Activated T-cell treated with anti-CD3 and anti-CD28 coated beads, Interleukin-2, amount 50 U/mL, for 4 hours (primary cell): Measurements from ENCODE around the gene FBXW4. TPM values are rescaled to one million over a fixed set of nuclear protein-coding genes. Genes with fewer than 3 reads are reported as not detected.

Source experiments
- ATAC-seq, 2 donors: fragments of 200-7000 bp; cut with Tn5 transposase; one replicate each; pipeline ENCODE4 v1.10.0; 2021
- DNase-seq: peaks from one replicate; pipeline ENCODE4 v3.0.0-alpha.2; 2020
- H3K27me3 Mint-ChIP-seq: one replicate; pipeline ENCODE4 v1.8.0; 2021; ENCODE audit warnings: low read depth, mixed read lengths
- H3K36me3 Mint-ChIP-seq: one replicate; pipeline ENCODE4 v1.8.0; 2022; ENCODE audit warnings: mixed read lengths; ENCODE audit not compliant: insufficient read depth
- H3K4me1 Mint-ChIP-seq: one replicate; pipeline ENCODE4 v1.8.0; 2021; ENCODE audit warnings: low read depth, mixed read lengths
- H3K4me3 Mint-ChIP-seq: one replicate; pipeline ENCODE4 v1.8.0; 2021; ENCODE audit warnings: mild to moderate bottlenecking, moderate library complexity, mixed read lengths
- H3K9me3 Mint-ChIP-seq: one replicate; pipeline ENCODE4 v1.8.0; 2021; ENCODE audit warnings: mixed read lengths
- total RNA-seq, 3 donors: library from RNA; stranded (reverse); gene quantifications; one replicate each; pipeline ENCODE4 v1.2.1, GENCODE V29; 2021

FBXW4 gene
- total RNA-seq = 10 to 100 TPM; 23.8 to 26.8 (median 25.2) TPM

- no peaks in the 10 kb centered on the region for H3K9me3 Mint-ChIP-seq
- peak; percentile 78 to 83 for ATAC-seq
- DNase-seq = peak; percentile 67
- H3K27me3 Mint-ChIP-seq = no peaks in the 10 kb centered on the region
- H3K36me3 Mint-ChIP-seq = peaks cover 7% of the 10 kb centered on the region
- peaks cover 31% of the 10 kb centered on the region for H3K4me1 Mint-ChIP-seq
- H3K4me3 Mint-ChIP-seq = peak within 1 kb of the TSS; percentile 91
These were observed at the start of gene FBXW4 for GRCh38 chr10:101694674-101695403. Gene FBXW4, minus strand, starts transcription at chr10:101695170. Its CDS starts 65 bp downstream, at chr10:101695105.

GRCh38 chr10:101744267-101744666 is 49.3 kb upstream of the FBXW4 start:
- no peaks in the 10 kb centered on the region for H3K36me3 Mint-ChIP-seq
- H3K4me3 Mint-ChIP-seq = no peak overlapping the region
- DNase-seq (no peak), ATAC-seq (no peak)
- H3K27me3 Mint-ChIP-seq = peaks cover 15% of the 10 kb centered on the region
- H3K9me3 Mint-ChIP-seq = no peaks in the 10 kb centered on the region
- H3K4me1 Mint-ChIP-seq = no peaks in the 10 kb centered on the region

- peaks cover 15% of the 10 kb centered on the region for H3K27me3 Mint-ChIP-seq
- H3K4me3 Mint-ChIP-seq = no peak overlapping the region
- H3K36me3 Mint-ChIP-seq = no peaks in the 10 kb centered on the region
- ATAC-seq (no peak), DNase-seq (no peak)
- H3K9me3 Mint-ChIP-seq = no peaks in the 10 kb centered on the region
- no peaks in the 10 kb centered on the region for H3K4me1 Mint-ChIP-seq
These were observed 47.0 kb upstream of the FBXW4 start for GRCh38 chr10:101741938-101742337.

GRCh38 chr10:101736666-101737065 is 41.7 kb upstream of the FBXW4 start:
- H3K4me3 Mint-ChIP-seq = no peak overlapping the region
- no peaks in the 10 kb centered on the region for H3K4me1 Mint-ChIP-seq
- peaks cover 24% of the 10 kb centered on the region for H3K27me3 Mint-ChIP-seq
- DNase-seq (no peak), ATAC-seq (no peak)
- H3K36me3 Mint-ChIP-seq = no peaks in the 10 kb centered on the region
- no peaks in the 10 kb centered on the region for H3K9me3 Mint-ChIP-seq

- Mint-ChIP-seq H3K4me3 (no peak overlapping the region), H3K27me3 (peaks cover 11% of the 10 kb centered on the region), H3K9me3 (no peaks in the 10 kb centered on the region), H3K36me3 (no peaks in the 10 kb centered on the region), H3K4me1 (no peaks in the 10 kb centered on the region)
- DNase-seq (no peak), ATAC-seq (no peak)
These were observed 37.1 kb upstream of the FBXW4 start for GRCh38 chr10:101732096-101732495.

- no peaks in the 10 kb centered on the region for H3K27me3 Mint-ChIP-seq
- H3K4me3 Mint-ChIP-seq = no peak overlapping the region
- H3K4me1 Mint-ChIP-seq = no peaks in the 10 kb centered on the region
- H3K36me3 Mint-ChIP-seq = no peaks in the 10 kb centered on the region
- DNase-seq = no peak
- ATAC-seq = no peak
- no peaks in the 10 kb centered on the region for H3K9me3 Mint-ChIP-seq
These were observed 31.1 kb upstream of the FBXW4 start for GRCh38 chr10:101726115-101726387.

GRCh38 chr10:101725296-101726114 is 30.5 kb upstream of the FBXW4 start:
- no peaks in the 10 kb centered on the region for H3K36me3 Mint-ChIP-seq
- DNase-seq = no peak
- H3K4me1 Mint-ChIP-seq = no peaks in the 10 kb centered on the region
- ATAC-seq = no peak
- no peaks in the 10 kb centered on the region for H3K9me3 Mint-ChIP-seq
- H3K4me3 Mint-ChIP-seq = no peak overlapping the region
- H3K27me3 Mint-ChIP-seq = no peaks in the 10 kb centered on the region

- H3K9me3 Mint-ChIP-seq = no peaks in the 10 kb centered on the region
- no peak overlapping the region for H3K4me3 Mint-ChIP-seq
- no peak for ATAC-seq
These were observed 29.5 kb upstream of the FBXW4 start for GRCh38 chr10:101724446-101724845.

GRCh38 chr10:101723176-101723575 is 28.2 kb upstream of the FBXW4 start:
- no peak for ATAC-seq
- Mint-ChIP-seq H3K9me3 (no peaks in the 10 kb centered on the region), H3K4me1 (no peaks in the 10 kb centered on the region), H3K36me3 (no peaks in the 10 kb centered on the region), H3K4me3 (no peak overlapping the region), H3K27me3 (peaks cover 3% of the 10 kb centered on the region)
- DNase-seq = no peak

More at GRCh38 chr10:101724446-101724845, 29.5 kb upstream of the FBXW4 start:
- no peak for DNase-seq
- peaks cover 3% of the 10 kb centered on the region for H3K27me3 Mint-ChIP-seq
- H3K4me1 Mint-ChIP-seq = no peaks in the 10 kb centered on the region
- H3K36me3 Mint-ChIP-seq = no peaks in the 10 kb centered on the region

- no peak overlapping the region for H3K4me3 Mint-ChIP-seq
- H3K4me1 Mint-ChIP-seq = peaks cover 4% of the 10 kb centered on the region
- no peaks in the 10 kb centered on the region for H3K9me3 Mint-ChIP-seq
- DNase-seq (no peak), ATAC-seq (no peak)
- H3K36me3 Mint-ChIP-seq = no peaks in the 10 kb centered on the region
- H3K27me3 Mint-ChIP-seq = peaks cover 3% of the 10 kb centered on the region
These were observed 26.8 kb upstream of the FBXW4 start for GRCh38 chr10:101721806-101722205.

- Mint-ChIP-seq H3K27me3 (peaks cover 6% of the 10 kb centered on the region), H3K4me3 (no peak overlapping the region), H3K4me1 (peaks cover 8% of the 10 kb centered on the region), H3K9me3 (no peaks in the 10 kb centered on the region), H3K36me3 (no peaks in the 10 kb centered on the region)
- ATAC-seq (no peak), DNase-seq (no peak)
These were observed 25.7 kb upstream of the FBXW4 start for GRCh38 chr10:101720606-101721230.

GRCh38 chr10:101718690-101719275 is 23.8 kb upstream of the FBXW4 start:
- no peak for DNase-seq
- H3K4me1 Mint-ChIP-seq = peaks cover 8% of the 10 kb centered on the region

GRCh38 chr10:101716891-101717659 is 22.1 kb upstream of the FBXW4 start:
- ATAC-seq = peak; percentile 23 to 50
- Mint-ChIP-seq H3K27me3 (peaks cover 8% of the 10 kb centered on the region), H3K4me1 (peaks cover 8% of the 10 kb centered on the region), H3K9me3 (no peaks in the 10 kb centered on the region), H3K36me3 (no peaks in the 10 kb centered on the region), H3K4me3 (peak overlapping the region; percentile 35)
- DNase-seq = no peak

More at GRCh38 chr10:101718690-101719275, 23.8 kb upstream of the FBXW4 start:
- Mint-ChIP-seq H3K27me3 (peaks cover 8% of the 10 kb centered on the region), H3K4me3 (no peak overlapping the region), H3K9me3 (no peaks in the 10 kb centered on the region), H3K36me3 (no peaks in the 10 kb centered on the region)
- no peak for ATAC-seq

GRCh38 chr10:101712997-101713396 is 18.0 kb upstream of the FBXW4 start:
- ATAC-seq = no peak
- no peak for DNase-seq
- peaks cover 10% of the 10 kb centered on the region for H3K4me1 Mint-ChIP-seq
- H3K36me3 Mint-ChIP-seq = no peaks in the 10 kb centered on the region
- no peaks in the 10 kb centered on the region for H3K9me3 Mint-ChIP-seq
- H3K27me3 Mint-ChIP-seq = peaks cover 10% of the 10 kb centered on the region
- no peak overlapping the region for H3K4me3 Mint-ChIP-seq
